Stomach smooth muscle (tissue), 2 donors: ENCODE measurements around the gene CYTH1.

Source experiments
- H3K27ac ChIP-seq: one replicate; pipeline ENCODE4 v1.7.0; 2013; ENCODE audit warnings: mild to moderate bottlenecking, low read length, inconsistent platforms
- H3K27me3 ChIP-seq, 2 donors: one replicate each; pipeline ENCODE4 v1.7.0; 2013; ENCODE audit warnings: low read length in 2 of 2; ENCODE audit not compliant: insufficient read depth in 2 of 2, control insufficient read depth in 1 of 2
- H3K36me3 ChIP-seq, 2 donors: one replicate each; pipeline ENCODE4 v1.7.0; 2013; ENCODE audit warnings: low read length in 2 of 2; ENCODE audit not compliant: control insufficient read depth in 2 of 2, insufficient read depth in 2 of 2
- H3K4me1 ChIP-seq: one replicate; pipeline ENCODE4 v1.7.0; 2013; ENCODE audit warnings: low read length; ENCODE audit not compliant: control insufficient read depth, insufficient read depth
- H3K4me3 ChIP-seq, 2 donors: one replicate each; pipeline ENCODE4 v1.7.0; 2013; ENCODE audit warnings: low read length in 2 of 2
- H3K9ac ChIP-seq, 2 donors: one replicate each; pipeline ENCODE4 v1.7.0; 2013; ENCODE audit warnings: low read length in 2 of 2, mild to moderate bottlenecking in 1 of 2
- H3K9me3 ChIP-seq, 2 donors: one replicate each; pipeline ENCODE4 v1.7.0; 2013; ENCODE audit warnings: low read length in 2 of 2; ENCODE audit not compliant: control insufficient read depth in 2 of 2
- donor health status: healthy.
- donor health status: Pancreatic carcinoma.

Gene CYTH1

GRCh38 chr17:78645421-78646295 is 136.4 kb downstream of the CYTH1 start:
- Histone ChIP-seq H3K4me1 (no peaks in the 10 kb centered on the region), H3K27ac (no peak overlapping the region), H3K9ac (no peak overlapping the region), H3K9me3 (no peaks in the 10 kb centered on the region), H3K27me3 (peaks cover 0 to 2% of the 10 kb centered on the region in 2 donors), H3K36me3 (no peaks in the 10 kb centered on the region), H3K4me3 (no peak overlapping the region)

GRCh38 chr17:78644931-78645351 is 137.1 kb downstream of the CYTH1 start:
- Histone ChIP-seq H3K9ac (no peak overlapping the region), H3K9me3 (no peaks in the 10 kb centered on the region), H3K36me3 (no peaks in the 10 kb centered on the region), H3K4me3 (no peak overlapping the region), H3K27me3 (peaks cover 0 to 2% of the 10 kb centered on the region in 2 donors), H3K27ac (no peak overlapping the region), H3K4me1 (no peaks in the 10 kb centered on the region)

- Histone ChIP-seq H3K36me3 (no peaks in the 10 kb centered on the region), H3K9me3 (no peaks in the 10 kb centered on the region), H3K4me1 (no peaks in the 10 kb centered on the region), H3K27ac (no peak overlapping the region), H3K4me3 (no peak overlapping the region), H3K27me3 (peaks cover 0 to 2% of the 10 kb centered on the region in 2 donors), H3K9ac (no peak overlapping the region)
Observed at GRCh38 chr17:78644224-78644623, 137.8 kb downstream of the CYTH1 start.

- H3K27me3 ChIP-seq, result peaks cover 0 to 2% of the 10 kb centered on the region in 2 donors
- H3K4me1 ChIP-seq, result no peaks in the 10 kb centered on the region
- no peak overlapping the region for H3K9ac ChIP-seq
- no peak overlapping the region for H3K4me3 ChIP-seq
- no peaks in the 10 kb centered on the region for H3K36me3 ChIP-seq
- H3K27ac ChIP-seq, result no peak overlapping the region
- H3K9me3 ChIP-seq, result no peaks in the 10 kb centered on the region
Observed at GRCh38 chr17:78643326-78643725, 138.7 kb downstream of the CYTH1 start.

GRCh38 chr17:78642707-78643106 is 139.4 kb downstream of the CYTH1 start:
- no peak overlapping the region for H3K9ac ChIP-seq
- no peaks in the 10 kb centered on the region for H3K9me3 ChIP-seq
- no peak overlapping the region for H3K27ac ChIP-seq
- H3K27me3 ChIP-seq, result peaks cover 0 to 2% of the 10 kb centered on the region in 2 donors
- no peaks in the 10 kb centered on the region for H3K4me1 ChIP-seq
- no peaks in the 10 kb centered on the region for H3K36me3 ChIP-seq
- no peak overlapping the region for H3K4me3 ChIP-seq

- Histone ChIP-seq H3K4me3 (no peak overlapping the region), H3K9ac (no peak overlapping the region), H3K36me3 (no peaks in the 10 kb centered on the region), H3K27me3 (peaks cover 0 to 2% of the 10 kb centered on the region in 2 donors), H3K4me1 (no peaks in the 10 kb centered on the region), H3K9me3 (no peaks in the 10 kb centered on the region), H3K27ac (no peak overlapping the region)
Observed at GRCh38 chr17:78641666-78642065, 140.4 kb downstream of the CYTH1 start.

- no peaks in the 10 kb centered on the region for H3K36me3 ChIP-seq
- no peak overlapping the region for H3K27ac ChIP-seq
- no peaks in the 10 kb centered on the region for H3K9me3 ChIP-seq
- H3K4me3 ChIP-seq, result no peak overlapping the region
- peaks cover 0 to 2% of the 10 kb centered on the region in 2 donors for H3K27me3 ChIP-seq
- no peak overlapping the region for H3K9ac ChIP-seq
- no peaks in the 10 kb centered on the region for H3K4me1 ChIP-seq
Observed at GRCh38 chr17:78641243-78641642, 140.8 kb downstream of the CYTH1 start.

GRCh38 chr17:78640700-78641099 is 141.4 kb downstream of the CYTH1 start:
- Histone ChIP-seq H3K4me1 (no peaks in the 10 kb centered on the region), H3K36me3 (no peaks in the 10 kb centered on the region), H3K9me3 (no peaks in the 10 kb centered on the region), H3K9ac (no peak overlapping the region), H3K27ac (no peak overlapping the region), H3K4me3 (no peak overlapping the region), H3K27me3 (peaks cover 0 to 2% of the 10 kb centered on the region in 2 donors)

- Histone ChIP-seq H3K27me3 (no peaks in the 10 kb centered on the region), H3K4me3 (no peak overlapping the region), H3K36me3 (no peaks in the 10 kb centered on the region), H3K27ac (no peak overlapping the region), H3K9ac (no peak overlapping the region), H3K9me3 (no peaks in the 10 kb centered on the region), H3K4me1 (no peaks in the 10 kb centered on the region)
Observed at GRCh38 chr17:78637643-78638420, 144.2 kb downstream of the CYTH1 start.

- Histone ChIP-seq H3K36me3 (no peaks in the 10 kb centered on the region), H3K4me1 (no peaks in the 10 kb centered on the region), H3K4me3 (no peak overlapping the region), H3K27ac (no peak overlapping the region), H3K9ac (no peak overlapping the region), H3K27me3 (no peaks in the 10 kb centered on the region), H3K9me3 (no peaks in the 10 kb centered on the region)
Observed at GRCh38 chr17:78637146-78637545, 144.9 kb downstream of the CYTH1 start.
